PC-3 (cell line): ENCODE results near the gene NCAPH2.

Experiments
- EZH2 ChIP-seq: fragments of 300-600 bp; sonication (generic); IDR thresholded peaks from one replicate; pipeline ENCODE4 v1.6.1; 2017; ENCODE audit warnings: antibody characterized with exemption, mild to moderate bottlenecking, low read length; ENCODE audit not compliant: unreplicated experiment
- EZH2phosphoT487 ChIP-seq: fragments of 300-600 bp; sonication (generic); IDR thresholded peaks from 2 replicates; pipeline ENCODE4 v1.6.1; 2018; ENCODE audit warnings: mild to moderate bottlenecking, antibody characterized with exemption, low read length, borderline replicate concordance
- TF ChIP-seq, protein P1 (sequence below): fragments of 300-600 bp; sonication (generic); conservative IDR thresholded peaks from 2 replicates; pipeline ENCODE4 v1.5.1; 2017; ENCODE audit warnings: antibody characterized with exemption, low read depth, mild to moderate bottlenecking, low read length

DNA sequence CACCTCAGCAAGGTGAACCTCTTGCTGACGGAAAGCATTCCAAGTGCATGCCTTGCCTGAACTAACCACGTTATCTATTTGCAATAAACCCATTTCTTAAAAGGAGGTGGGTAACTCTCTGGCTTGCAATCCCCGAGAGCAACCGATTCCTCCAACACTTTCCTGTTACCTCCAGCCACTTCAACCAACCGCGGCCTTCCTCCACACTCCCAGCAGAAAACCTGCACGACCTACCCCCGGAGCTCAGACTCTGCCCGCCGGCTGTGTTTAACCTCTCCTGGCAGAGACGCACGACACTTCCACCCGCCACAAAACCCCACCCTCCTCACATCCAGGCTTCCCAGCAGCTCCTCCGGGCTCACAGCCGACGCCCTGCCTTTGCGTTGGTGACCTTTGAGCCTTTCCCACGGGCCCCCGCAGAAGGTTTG lies 16.7 kb downstream of the NCAPH2 start:
- no peak for TF ChIP-seq EZH2
- TF ChIP-seq, protein P1, sequence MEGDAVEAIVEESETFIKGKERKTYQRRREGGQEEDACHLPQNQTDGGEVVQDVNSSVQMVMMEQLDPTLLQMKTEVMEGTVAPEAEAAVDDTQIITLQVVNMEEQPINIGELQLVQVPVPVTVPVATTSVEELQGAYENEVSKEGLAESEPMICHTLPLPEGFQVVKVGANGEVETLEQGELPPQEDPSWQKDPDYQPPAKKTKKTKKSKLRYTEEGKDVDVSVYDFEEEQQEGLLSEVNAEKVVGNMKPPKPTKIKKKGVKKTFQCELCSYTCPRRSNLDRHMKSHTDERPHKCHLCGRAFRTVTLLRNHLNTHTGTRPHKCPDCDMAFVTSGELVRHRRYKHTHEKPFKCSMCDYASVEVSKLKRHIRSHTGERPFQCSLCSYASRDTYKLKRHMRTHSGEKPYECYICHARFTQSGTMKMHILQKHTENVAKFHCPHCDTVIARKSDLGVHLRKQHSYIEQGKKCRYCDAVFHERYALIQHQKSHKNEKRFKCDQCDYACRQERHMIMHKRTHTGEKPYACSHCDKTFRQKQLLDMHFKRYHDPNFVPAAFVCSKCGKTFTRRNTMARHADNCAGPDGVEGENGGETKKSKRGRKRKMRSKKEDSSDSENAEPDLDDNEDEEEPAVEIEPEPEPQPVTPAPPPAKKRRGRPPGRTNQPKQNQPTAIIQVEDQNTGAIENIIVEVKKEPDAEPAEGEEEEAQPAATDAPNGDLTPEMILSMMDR: no peak
- TF ChIP-seq EZH2phosphoT487: no peak
